ENCODE results near the gene CALCOCO2. TPM values are rescaled to one million over a fixed set of nuclear protein-coding genes. Genes with fewer than 3 reads are reported as not detected.

The CALCOCO2 gene
- total and polyA plus RNA-seq, 2 of the 13 experiments (the other 11 are each of a cell fraction or from before 2014, with no cell fraction given), result 72.9 to 111 TPM

GRCh38 chr17:48830840-48831548 is at the start of gene CALCOCO2 (continued):
- TF ChIP-seq POGK (CRISPR knock-in tag; conservative IDR thresholded peaks at IDR 0.05), result peak; percentile 66
- TF ChIP-seq SOX6 (IDR thresholded peaks at IDR 0.05), result no peak
- TF ChIP-seq SOX6 (CRISPR knock-in tag; IDR thresholded peaks at IDR 0.05), result peak; percentile 54; the same call in 1 of the 2 replicates
- TF ChIP-seq HBP1 (CRISPR knock-in tag; IDR thresholded peaks at IDR 0.05; ENCODE audit: low read depth), result 0 out of 2 replicates have a peak, but pooled peaks have one; percentile 23
- TF ChIP-seq ZFY (CRISPR knock-in tag; IDR thresholded peaks at IDR 0.05), result peak; percentile 91
- TF ChIP-seq ZNF557 (CRISPR knock-in tag; IDR thresholded peaks at IDR 0.05), result no peak
- peak; percentile 63 for TF ChIP-seq ZMYM3 (CRISPR knock-in tag; IDR thresholded peaks at IDR 0.05)
- no peak for TF ChIP-seq FIP1L1 (IDR thresholded peaks at IDR 0.05; ENCODE audit: borderline replicate concordance, insufficient read depth, low read depth, low read length)
- TF ChIP-seq TFE3 (CRISPR knock-in tag; IDR thresholded peaks at IDR 0.05), result no peak; the same call in 1 of the 2 replicates
- TF ChIP-seq ZNF251 (CRISPR knock-in tag; IDR thresholded peaks at IDR 0.05), result peak; percentile 73; the same call in 1 of the 2 replicates
- TF ChIP-seq DNMT3B (CRISPR knock-in tag; conservative IDR thresholded peaks at IDR 0.05), result peak; percentile 84; the same call in 1 of the 2 replicates
- TF ChIP-seq ZNF263 (CRISPR knock-in tag; IDR thresholded peaks at IDR 0.05), result peak; percentile 37
- TF ChIP-seq HOXA3 (CRISPR knock-in tag; IDR thresholded peaks at IDR 0.05), result peak; percentile 81
- TF ChIP-seq ZNF710 (CRISPR knock-in tag; IDR thresholded peaks at IDR 0.05; ENCODE audit: borderline replicate concordance), result 0 out of 2 replicates have a peak, but pooled peaks have one; percentile 67
- TF ChIP-seq HNRNPL (IDR thresholded peaks at IDR 0.05; ENCODE audit: low read depth, low read length), result peak; percentile 87
- TF ChIP-seq ZNF274 (CRISPR knock-in tag; IDR thresholded peaks at IDR 0.05), result peak; percentile 88
- TF ChIP-seq MAX (IDR thresholded peaks at IDR 0.05), result peak; percentile 60; the same call in 1 of the 2 replicates
- TF ChIP-seq SSRP1 (CRISPR knock-in tag; IDR thresholded peaks at IDR 0.05), result no peak; the same call in 1 of the 2 replicates
- no peak for TF ChIP-seq KDM4B (CRISPR knock-in tag; IDR thresholded peaks at IDR 0.05)
- 0 out of 2 replicates have a peak, but pooled peaks have one; percentile 5 for TF ChIP-seq WIZ (CRISPR knock-in tag; IDR thresholded peaks at IDR 0.05)
- no peak for TF ChIP-seq MNT (IDR thresholded peaks at IDR 0.05)
